ENCODE data around the gene FAM25G. TPM values are rescaled to one million over a fixed set of nuclear protein-coding genes. Genes with fewer than 3 reads are reported as not detected.
"Not testable (repeated sequence)": the region's sequence is repeated elsewhere in the genome, so short reads cannot be mapped to it uniquely, and the experiment has no call there.

FAM25G gene
- not detected for total RNA-seq

GRCh38 chr10:47491600-47491999 is at the start of gene FAM25G:
FAM25G (minus strand) TSS chr10:47491700; CDS start chr10:47491674, 26 bp downstream.
- DNase-seq (ENCODE audit: low read depth in 2 of 3, low spot score in 2 of 3) = not testable (repeated sequence)

GRCh38 chr10:47536430-47536829 is 44.9 kb upstream of the FAM25G start:
- not testable (repeated sequence) for DNase-seq (ENCODE audit: low read depth in 2 of 3, low spot score in 2 of 3)

GRCh38 chr10:47523475-47523874 is 32.0 kb upstream of the FAM25G start, which contains the start of gene AGAP9:
AGAP9 (minus strand) TSS chr10:47523638; CDS start chr10:47523526, 112 bp downstream.
- not testable (repeated sequence) for DNase-seq (ENCODE audit: low read depth in 2 of 3, low spot score in 2 of 3)

- not testable (repeated sequence) for DNase-seq (ENCODE audit: low read depth in 2 of 3, low spot score in 2 of 3)
Measured at GRCh38 chr10:47502313-47502712, 10.8 kb upstream of the FAM25G start.

GRCh38 chr10:47494226-47494625 is 2.7 kb upstream of the FAM25G start:
- not testable (repeated sequence) for DNase-seq (ENCODE audit: low read depth in 2 of 3, low spot score in 2 of 3)

GRCh38 chr10:47489630-47490029 is 1.9 kb downstream of the FAM25G start:
- not testable (repeated sequence) for DNase-seq (ENCODE audit: low read depth in 2 of 3, low spot score in 2 of 3)

- DNase-seq (ENCODE audit: low read depth in 2 of 3, low spot score in 2 of 3) = not testable (repeated sequence)
Measured at GRCh38 chr10:47485943-47486342, 5.6 kb downstream of the FAM25G start.

- DNase-seq (ENCODE audit: low read depth in 2 of 3, low spot score in 2 of 3) = not testable (repeated sequence)
Measured at GRCh38 chr10:47484786-47485185, 6.7 kb downstream of the FAM25G start.

- DNase-seq (ENCODE audit: low read depth in 2 of 3, low spot score in 2 of 3) = not testable (repeated sequence)
Measured at GRCh38 chr10:47483923-47484322, 7.6 kb downstream of the FAM25G start, which contains the start of gene ANXA8. ANXA8 (minus strand) TSS chr10:47484115; CDS start chr10:47483933, 182 bp downstream.

- DNase-seq (ENCODE audit: low read depth in 2 of 3, low spot score in 2 of 3) = not testable (repeated sequence)
Measured at GRCh38 chr10:47482367-47482766, 9.1 kb downstream of the FAM25G start.

GRCh38 chr10:47481768-47482181 is 9.7 kb downstream of the FAM25G start:
- DNase-seq (ENCODE audit: low read depth in 2 of 3, low spot score in 2 of 3) = not testable (repeated sequence)

- DNase-seq (ENCODE audit: low read depth in 2 of 3, low spot score in 2 of 3) = not testable (repeated sequence)
Measured at GRCh38 chr10:47481182-47481766, 10.2 kb downstream of the FAM25G start.

- DNase-seq (ENCODE audit: low read depth in 2 of 3, low spot score in 2 of 3) = not testable (repeated sequence)
Measured at GRCh38 chr10:47480133-47480532, 11.4 kb downstream of the FAM25G start.

- not testable (repeated sequence) for DNase-seq (ENCODE audit: low read depth in 2 of 3, low spot score in 2 of 3)
Measured at GRCh38 chr10:47478114-47478513, 13.4 kb downstream of the FAM25G start.

GRCh38 chr10:47477078-47477477 is 14.4 kb downstream of the FAM25G start:
- DNase-seq (ENCODE audit: low read depth in 2 of 3, low spot score in 2 of 3) = not testable (repeated sequence)

- not testable (repeated sequence) for DNase-seq (ENCODE audit: low read depth in 2 of 3, low spot score in 2 of 3)
Measured at GRCh38 chr10:47475101-47475500, 16.4 kb downstream of the FAM25G start.

- not testable (repeated sequence) for DNase-seq (ENCODE audit: low read depth in 2 of 3, low spot score in 2 of 3)
Measured at GRCh38 chr10:47473516-47473915, 18.0 kb downstream of the FAM25G start.

GRCh38 chr10:47472647-47473046 is 18.9 kb downstream of the FAM25G start:
- not testable (repeated sequence) for DNase-seq (ENCODE audit: low read depth in 2 of 3, low spot score in 2 of 3)

- not testable (repeated sequence) for DNase-seq (ENCODE audit: low read depth in 2 of 3, low spot score in 2 of 3)
Measured at GRCh38 chr10:47472072-47472471, 19.4 kb downstream of the FAM25G start.

GRCh38 chr10:47468731-47469528 is 22.6 kb downstream of the FAM25G start:
- not testable (repeated sequence) for DNase-seq (ENCODE audit: low read depth in 2 of 3, low spot score in 2 of 3)

GRCh38 chr10:47467957-47468356 is 23.5 kb downstream of the FAM25G start:
- DNase-seq (ENCODE audit: low read depth in 2 of 3, low spot score in 2 of 3) = not testable (repeated sequence)
